NCI-H2227 (cell line): ENCODE data around the gene LINGO4.
A peak's percentile ranks its signal among the peaks of the same experiment; 100 is the strongest.
"Not testable (repeated sequence)": the region's sequence is repeated elsewhere in the genome, so short reads cannot be mapped to it uniquely, and the experiment has no call there.

Experiments
- DNase-seq: peaks from one replicate; lab custom pipeline; 2025; ENCODE audit not compliant: unreplicated experiment; lab: John Stamatoyannopoulos, UW

LINGO4 gene

DNA sequence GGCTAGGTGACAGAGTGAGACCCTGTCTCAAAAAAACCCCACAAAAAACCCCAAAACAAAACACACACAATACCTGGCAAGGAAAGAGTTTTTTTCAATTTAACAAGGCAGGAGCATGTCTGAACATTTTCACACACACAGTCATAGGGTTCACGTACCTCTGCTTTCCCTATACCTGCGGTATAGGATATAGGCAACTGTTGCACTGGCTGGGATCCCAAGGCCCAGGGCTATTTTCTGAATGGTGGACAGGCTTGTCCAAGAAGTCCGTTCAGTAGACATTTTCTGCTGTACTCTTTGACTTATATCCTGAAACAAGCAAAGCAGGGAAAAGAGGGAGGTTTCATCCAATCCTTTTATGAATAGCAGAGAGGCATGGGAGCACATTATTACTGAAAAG, 22.5 kb downstream of the LINGO4 start:
- DNase-seq, result no peak

DNA sequence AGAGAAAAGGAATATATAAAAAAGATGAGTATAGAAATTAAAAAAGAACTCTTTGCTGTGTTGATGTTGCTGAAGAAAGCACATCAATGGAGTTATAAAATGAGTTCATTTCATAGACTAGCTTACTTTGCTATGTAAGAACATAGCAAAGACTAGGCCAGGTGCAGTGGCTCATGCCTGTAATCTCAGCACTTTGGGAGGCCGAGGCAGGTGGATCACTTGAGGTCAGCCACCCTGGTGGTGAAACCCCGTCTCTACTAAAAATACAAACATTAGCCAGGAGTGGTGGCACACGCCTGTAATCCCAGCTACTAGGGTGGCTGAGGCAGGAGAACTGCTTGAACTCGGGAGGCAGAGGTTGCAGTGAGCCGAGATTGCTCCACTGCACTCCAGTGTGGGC, 23.2 kb downstream of the LINGO4 start:
- not testable (repeated sequence) for DNase-seq

DNA sequence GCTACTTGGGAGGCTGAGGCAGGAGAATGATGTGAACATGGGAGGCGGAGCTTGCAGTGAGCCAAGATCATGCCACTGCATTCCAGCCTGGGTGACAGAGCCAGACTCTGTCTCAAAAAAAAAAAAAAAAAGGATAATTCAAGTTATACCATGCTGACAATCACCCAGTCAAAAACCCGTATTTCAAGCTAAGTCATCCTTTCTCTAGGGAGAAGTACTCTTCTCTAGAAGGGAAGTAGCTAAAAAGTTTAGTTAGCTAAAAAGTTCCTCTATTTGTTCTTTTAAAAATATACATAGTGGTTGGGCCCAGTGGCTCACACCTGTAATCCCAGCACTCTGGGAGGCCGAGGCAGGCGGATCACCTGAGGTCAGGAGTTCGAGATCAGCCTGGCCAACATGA, 24.5 kb downstream of the LINGO4 start:
- not testable (repeated sequence) for DNase-seq

DNA sequence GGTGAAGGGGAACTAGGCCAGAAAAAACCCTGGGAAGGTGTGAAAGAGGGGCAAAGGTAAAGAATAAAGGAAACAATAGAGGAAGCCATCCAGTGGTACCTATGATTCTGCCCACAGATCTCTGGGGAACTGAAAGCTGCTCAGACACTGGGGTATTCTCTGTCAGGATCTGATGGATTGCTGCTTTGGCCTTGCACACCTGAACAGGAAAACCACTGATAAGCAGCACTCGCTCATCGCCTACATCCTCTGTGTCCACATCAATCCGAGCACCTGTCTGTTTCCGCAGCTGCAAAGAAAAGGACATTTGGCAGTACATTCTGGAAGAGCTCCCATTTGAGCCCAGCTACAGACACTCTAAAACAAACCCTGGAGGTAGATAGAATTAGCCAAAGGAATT, 25.4 kb downstream of the LINGO4 start:
- DNase-seq, result no peak

DNA sequence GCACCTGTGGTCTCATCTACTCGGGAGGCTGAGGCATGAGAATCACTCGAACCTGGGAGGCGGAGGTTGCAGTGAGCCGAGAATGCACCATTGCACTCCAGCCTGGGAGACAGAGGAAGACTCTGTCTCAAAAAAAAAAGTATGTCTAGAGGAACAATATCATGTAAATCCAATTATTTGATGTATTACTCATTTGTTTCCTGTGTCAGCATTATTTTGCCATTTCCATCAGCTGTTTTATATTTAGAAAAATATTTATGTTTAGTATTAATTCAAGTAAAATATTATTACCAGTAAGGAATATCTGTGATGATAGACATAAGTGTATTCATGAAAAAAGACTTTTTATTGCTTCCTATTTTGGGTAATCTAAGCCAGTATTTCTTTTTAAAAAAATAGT, 27.9 kb downstream of the LINGO4 start:
- no peak for DNase-seq

DNA sequence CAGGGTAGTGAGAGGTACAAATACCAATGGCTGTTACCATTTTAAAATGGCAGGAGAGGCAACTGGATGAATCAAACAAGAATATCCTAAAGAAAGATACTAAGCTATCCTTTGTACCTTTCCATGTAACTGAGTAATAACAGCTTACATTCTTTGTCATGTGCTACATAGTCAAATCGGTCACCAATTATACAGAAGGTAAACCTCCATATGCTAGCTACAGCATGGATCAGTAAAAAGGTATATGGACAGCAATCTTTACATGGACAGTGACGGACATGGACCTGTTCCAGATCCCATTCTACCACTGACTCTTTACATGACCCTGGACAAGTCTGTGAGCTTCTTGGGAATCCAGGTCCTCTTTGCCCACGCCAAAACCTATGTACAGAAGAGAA, 28.6 kb downstream of the LINGO4 start:
- DNase-seq, result no peak

DNA sequence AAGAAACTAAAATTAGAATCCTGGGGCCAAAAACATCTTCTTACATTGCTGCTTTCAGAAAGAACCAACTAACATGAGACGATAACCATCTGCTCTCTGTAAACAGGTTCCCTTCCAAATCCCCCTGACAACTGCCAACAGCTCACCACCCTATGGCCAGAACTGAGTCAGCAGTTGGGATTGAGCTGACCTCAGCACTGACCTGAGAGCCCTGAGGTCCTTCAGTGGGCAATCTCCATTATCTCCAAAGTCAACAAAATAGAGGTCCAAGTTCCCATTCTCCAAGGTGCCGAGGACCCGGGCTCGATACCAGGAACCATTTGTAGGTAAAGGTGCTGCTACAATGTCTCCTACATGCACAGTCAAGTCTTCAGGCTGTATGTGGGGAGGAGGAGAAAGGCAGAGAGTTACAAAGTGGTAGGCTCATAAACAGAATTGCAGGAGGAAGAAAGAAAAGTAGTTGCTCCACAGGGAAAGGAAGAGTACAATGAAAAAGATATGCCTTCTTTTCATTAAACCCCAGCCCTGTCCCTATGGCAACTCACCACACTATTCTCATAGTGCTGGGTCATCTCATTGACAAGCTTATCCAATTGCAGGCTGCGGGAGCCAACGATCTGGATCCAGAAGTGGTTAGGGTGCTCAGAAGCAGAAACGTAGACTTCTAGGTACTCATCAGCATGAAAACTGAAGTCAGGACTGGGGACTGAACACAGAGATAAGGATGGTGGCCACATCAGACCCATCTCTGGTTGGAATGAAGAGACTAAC, 29.1 kb downstream of the LINGO4 start:
- DNase-seq, result no peak

DNA sequence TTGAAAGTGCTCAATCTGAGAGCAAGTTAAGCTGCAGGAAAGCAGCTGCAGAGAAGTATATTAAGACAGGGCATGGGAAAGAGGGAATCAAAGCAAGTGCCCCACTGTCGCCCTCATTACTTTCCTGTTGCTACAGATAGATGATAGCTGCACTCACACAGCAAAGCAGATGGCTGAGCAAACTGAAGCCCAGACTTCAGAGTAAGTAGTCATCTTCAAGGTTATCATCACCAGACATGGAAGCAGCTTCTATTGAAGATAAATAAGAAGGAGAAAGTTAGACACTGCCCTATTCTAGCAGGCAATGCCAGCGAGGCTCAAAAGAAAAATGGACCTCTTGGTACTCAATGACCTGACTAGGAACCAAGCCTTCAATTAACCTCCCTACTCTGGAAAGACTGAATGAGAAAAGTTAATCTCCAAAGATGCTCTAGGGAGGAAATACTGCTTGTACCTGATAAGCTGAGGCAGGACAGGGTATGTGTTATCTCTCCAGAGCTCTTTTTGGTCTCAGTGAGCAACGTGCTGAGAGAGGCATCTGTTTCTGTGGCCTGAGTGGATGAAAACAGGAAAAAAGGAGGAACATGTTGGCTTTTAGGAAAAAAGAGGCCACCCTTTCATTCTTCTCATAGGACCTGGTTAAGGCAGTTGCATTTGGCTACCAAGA, 30.8 kb downstream of the LINGO4 start:
- no peak for DNase-seq

DNA sequence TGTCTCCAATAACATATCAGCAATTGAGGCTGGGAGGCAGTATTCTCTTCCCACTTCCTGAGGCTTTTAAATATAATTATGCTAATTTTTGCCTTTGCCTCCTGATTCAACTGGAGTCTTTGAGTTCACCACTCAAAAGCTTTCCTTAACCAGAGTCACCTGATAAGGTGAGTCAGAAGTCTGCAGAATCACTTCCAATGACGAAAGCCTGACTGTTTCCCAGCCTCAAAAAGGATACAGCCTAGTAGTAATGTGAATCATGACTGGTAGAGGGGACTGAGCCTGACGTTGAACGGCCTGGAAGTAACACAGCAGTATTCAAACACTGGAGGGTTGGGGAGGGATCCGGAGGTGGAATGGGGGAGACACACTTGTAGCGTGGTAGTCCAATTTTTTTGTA, 31.5 kb downstream of the LINGO4 start:
- DNase-seq, result no peak

DNA sequence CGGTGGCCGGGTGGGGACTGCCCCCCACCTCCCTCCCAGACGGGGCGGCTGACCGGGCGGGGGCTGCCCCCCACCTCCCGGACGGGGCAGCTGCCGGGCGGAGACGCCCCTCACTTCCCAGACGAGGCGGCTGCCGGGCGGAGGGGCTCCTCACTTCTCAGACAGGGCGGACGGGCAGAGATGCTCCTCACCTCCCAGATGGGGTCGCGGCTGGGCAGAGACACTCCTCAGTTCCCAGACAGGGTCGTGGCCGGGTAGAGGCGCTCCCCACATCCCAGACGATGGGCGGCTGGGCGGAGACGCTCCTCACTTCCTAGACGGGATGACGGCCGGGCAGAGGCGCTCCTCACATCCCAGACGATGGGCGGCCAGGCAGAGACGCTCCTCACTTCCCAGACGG, 35.9 kb downstream of the LINGO4 start:
- DNase-seq, result not testable (repeated sequence)

DNA sequence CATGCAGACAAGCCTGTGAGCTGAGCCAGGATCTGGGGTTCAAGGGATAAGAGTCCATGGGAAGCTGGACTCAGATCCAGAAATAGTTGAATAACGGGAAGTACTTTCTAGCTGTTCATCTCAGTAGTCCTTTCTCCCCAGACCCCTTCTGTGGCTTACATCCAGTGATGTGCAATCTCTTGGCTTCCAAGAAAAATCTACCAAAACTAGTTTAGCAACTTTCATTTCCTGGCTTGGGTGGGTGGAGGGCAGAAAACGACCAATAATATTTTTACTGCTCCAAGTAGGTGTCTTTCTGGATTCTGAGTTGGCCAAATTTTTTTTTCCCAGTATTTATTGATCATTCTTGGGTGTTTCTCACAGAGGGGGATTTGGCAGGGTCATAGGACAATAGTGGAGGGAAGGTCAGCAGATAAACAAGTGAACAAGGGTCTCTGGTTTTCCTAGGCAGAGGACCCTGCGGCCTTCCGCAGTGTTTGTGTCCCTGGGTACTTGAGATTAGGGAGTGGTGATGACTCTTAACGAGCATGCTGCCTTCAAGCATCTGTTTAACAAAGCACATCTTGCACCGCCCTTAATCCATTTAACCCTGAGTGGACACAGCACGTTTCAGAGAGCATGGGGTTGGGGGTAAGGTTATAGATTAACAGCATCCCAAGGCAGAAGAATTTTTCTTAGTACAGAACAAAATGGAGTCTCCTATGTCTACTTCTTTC, 36.7 kb downstream of the LINGO4 start:
- DNase-seq, result not testable (repeated sequence)

DNA sequence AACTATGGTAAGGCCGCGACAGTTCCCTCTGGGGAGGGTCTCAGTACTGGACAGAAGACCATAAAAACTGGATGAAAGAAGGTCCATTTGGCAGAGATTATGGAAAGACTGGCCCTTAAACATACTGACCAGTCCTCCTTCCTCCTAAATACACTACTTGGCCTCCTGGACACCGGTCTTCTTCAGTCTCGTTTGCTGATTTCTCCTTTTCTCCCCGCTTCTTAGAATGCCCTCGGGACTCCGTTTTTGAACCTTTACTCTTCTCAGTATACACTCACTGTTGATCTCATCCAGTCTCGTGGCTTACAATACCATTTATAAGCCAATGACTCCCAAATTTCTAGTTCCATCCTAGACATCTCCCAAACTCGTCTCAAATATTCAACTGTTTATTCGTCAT, 41.2 kb downstream of the LINGO4 start:
- no peak for DNase-seq

DNA sequence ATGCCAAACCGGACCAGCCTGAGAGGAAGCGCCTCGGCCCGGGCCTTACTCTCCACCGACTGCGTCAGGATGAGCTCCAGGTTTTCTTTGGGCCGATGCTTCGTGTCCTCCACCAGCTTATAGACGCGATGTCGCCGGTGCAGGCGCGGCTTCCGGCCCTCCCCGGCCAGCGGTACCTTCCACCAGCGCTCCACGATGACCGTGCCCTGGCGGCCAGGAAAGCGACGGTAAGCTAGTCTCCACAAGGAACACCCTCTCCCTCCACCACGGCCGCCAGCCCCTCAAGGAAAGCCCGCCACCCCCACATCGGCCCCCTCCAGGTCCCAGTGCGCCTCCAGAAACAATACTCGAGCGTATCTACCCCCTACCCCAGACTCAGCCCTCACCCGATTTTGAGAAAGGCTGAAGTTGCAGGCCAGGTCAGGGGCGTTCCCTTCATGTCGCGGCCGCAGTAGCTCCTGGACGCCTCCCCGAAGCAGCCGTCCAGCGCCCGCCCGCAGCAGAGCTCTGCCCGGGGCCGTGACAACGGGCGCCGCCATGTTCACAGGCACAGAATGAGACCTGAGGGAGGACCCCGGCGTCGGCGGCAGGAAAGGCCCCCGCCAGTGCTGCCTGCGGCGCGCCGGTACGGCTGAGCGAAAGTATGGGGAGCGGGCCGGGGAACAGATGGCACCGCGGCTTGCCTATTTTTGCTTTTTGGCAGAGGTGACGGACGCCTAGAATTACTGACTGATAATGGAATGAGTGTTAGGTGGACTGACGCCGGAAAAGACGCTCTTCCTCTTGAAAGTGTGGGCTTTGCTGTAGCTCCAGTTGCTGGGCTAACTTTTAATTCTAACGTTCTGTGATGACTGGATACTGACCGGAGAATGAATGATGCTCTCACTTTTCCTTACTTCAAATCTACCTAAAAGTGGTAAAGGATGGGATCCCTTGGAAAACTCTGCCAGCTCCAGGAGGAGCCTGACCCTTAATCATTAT, 42.0 kb downstream of the LINGO4 start, which contains the start of gene MRPL9:
TSS of gene MRPL9 (minus strand) at position 556 of the 981 bp plus-strand sequence. CDS start at position 539, 17 bp downstream.
- peak; percentile 89 for DNase-seq

DNA sequence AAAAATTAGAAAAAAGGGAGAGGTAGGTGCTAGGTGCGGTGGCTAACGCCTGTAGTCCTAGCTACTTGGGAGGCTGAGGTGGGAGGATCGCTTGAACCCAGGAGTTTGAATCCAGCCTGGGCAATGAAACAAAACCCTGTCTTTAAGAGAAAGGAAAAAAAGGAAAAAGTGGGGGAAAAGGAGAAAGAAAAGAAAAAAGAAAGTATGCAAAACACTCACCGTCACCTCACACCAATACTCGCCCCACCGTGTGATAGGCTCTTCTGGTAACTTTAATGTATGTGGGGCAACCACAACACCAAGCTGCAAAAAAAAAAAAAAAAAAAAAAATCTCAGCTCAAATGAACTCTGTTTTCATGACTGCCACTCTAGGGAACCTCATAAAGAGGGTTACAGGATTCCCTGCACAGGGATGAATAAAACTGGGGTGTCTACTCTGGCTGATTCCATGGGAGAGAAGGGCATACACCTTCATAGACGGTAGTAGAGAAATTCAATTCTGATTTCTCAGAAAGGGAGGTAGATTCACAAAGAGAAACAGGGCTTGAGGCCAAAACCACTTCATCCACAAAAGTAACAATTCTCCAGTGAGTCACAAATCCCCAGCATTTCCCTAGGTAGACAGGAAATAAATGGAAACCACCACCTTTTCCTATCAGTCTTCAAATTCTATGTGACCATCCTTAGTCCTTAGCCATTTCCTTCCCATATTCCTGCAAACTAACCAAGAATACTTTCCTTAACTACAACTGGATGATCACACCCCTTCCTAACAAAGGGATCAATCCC, 44.4 kb downstream of the LINGO4 start:
- no peak for DNase-seq

DNA sequence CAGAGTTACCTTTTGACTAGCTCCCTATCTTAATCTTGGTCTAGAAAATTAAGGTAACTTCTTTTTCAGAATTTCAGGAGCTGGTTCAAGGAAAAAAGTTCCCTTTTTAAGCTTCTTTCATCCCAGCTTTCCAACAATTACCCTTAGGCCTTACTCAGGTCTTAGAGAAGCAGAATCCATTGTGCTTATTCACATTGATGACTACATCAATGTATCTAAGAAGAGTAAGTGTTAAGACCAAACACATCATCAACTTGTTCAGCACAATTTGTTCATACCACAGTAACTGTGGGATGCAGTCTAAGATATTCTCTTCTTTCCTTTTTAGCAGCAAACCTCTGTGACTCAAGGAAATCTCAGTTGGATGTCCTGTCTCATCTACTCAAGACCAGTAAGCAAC, 46.0 kb downstream of the LINGO4 start:
- no peak for DNase-seq

DNA sequence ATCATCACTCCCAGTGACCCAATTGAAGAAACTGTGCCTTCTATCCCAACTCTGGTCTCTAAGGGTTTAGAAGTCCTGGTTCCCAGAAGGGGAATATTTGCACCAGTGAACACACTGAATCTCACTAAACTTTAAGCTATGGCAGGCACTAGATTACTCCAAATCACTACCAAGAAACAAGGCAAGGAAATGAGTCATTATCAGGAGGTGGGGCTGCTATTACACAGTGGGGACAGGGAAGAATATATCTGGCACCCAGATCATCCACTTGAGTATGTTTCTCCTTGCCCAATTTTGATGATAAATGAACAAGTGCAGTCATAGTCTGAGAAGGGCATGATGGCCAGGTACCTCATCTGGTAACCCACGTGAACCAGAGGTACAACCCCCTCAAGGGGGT, 48.9 kb downstream of the LINGO4 start:
- DNase-seq, result no peak
